CD14-positive monocyte (primary cell): ENCODE results near the gene PICK1. TPM values are rescaled to one million over a fixed set of nuclear protein-coding genes. Genes with fewer than 3 reads are reported as not detected.

Source experiments
- DNase-seq, 3 donors: peaks; one replicate each; pipeline ENCODE4 v3.0.0-alpha.2; 2011 to 2022
- H2AFZ ChIP-seq: 2 replicates; pipeline ENCODE4 v1.6.0; 2012; ENCODE audit warnings: mild to moderate bottlenecking, low read depth, low read length, inconsistent platforms; ENCODE audit not compliant: insufficient read depth, poor library complexity, severe bottlenecking
- H3K27ac ChIP-seq, 2 donors: 1 replicate in 1 of 2; 2 replicates in 1 of 2; pipeline ENCODE4 v1.5.1; 2012 to 2013; ENCODE audit warnings: low read length in 2 of 2, control low read depth in 1 of 2, inconsistent platforms in 1 of 2, low read depth in 1 of 2, mild to moderate bottlenecking in 1 of 2
- H3K27me3 ChIP-seq, 2 donors: one replicate each; pipeline versions ENCODE4 v1.6.0 to v1.6.1; 2011 to 2013; ENCODE audit warnings: low read length in 2 of 2; ENCODE audit not compliant: control insufficient read depth in 2 of 2, insufficient read depth in 2 of 2
- H3K36me3 ChIP-seq, 2 donors: replicated peaks in 1 of 2; 1 replicate in 1 of 2; 2 replicates in 1 of 2; pipeline versions ENCODE4 v1.5.1 to v1.6.1; 2012 to 2013; ENCODE audit warnings: low read length in 2 of 2, control low read depth in 1 of 2, inconsistent platforms in 1 of 2, mild to moderate bottlenecking in 1 of 2; ENCODE audit not compliant: insufficient read depth in 2 of 2, control insufficient read depth in 1 of 2
- H3K4me1 ChIP-seq, 2 donors: 1 replicate in 1 of 2; 2 replicates in 1 of 2; pipeline versions ENCODE4 v1.5.1 to v1.6.1; 2012 to 2013; ENCODE audit warnings: low read length in 2 of 2, control low read depth in 1 of 2, inconsistent platforms in 1 of 2, mild to moderate bottlenecking in 1 of 2, moderate library complexity in 1 of 2; ENCODE audit not compliant: insufficient read depth in 2 of 2, control insufficient read depth in 1 of 2
- H3K4me2 ChIP-seq: replicated peaks from 2 replicates; pipeline ENCODE3; 2012; ENCODE audit warnings: low read length, moderate library complexity, mild to moderate bottlenecking; ENCODE audit not compliant: poor library complexity, severe bottlenecking; ENCODE audit errors: extremely low read depth
- H3K4me3 ChIP-seq, 3 experiments: fragments of 200-600 bp in 1 of 3; sonication (generic) in 1 of 3; replicated peaks in 1 of 3; 1 replicate in 2 of 3; 2 replicates in 1 of 3; pipeline ENCODE4 v1.5.1; 2011 to 2013; ENCODE audit warnings: low read length in 3 of 3, mild to moderate bottlenecking in 3 of 3, control low read depth in 2 of 3, low read depth in 2 of 3, inconsistent platforms in 1 of 3, moderate library complexity in 1 of 3
- H3K79me2 ChIP-seq: 2 replicates; pipeline ENCODE4 v1.6.0; 2012; ENCODE audit warnings: mild to moderate bottlenecking, control low read depth, inconsistent platforms, low read length, moderate library complexity; ENCODE audit not compliant: insufficient read depth
- H3K9ac ChIP-seq: 2 replicates; pipeline ENCODE4 v1.6.0; 2017; ENCODE audit warnings: low read length, mild to moderate bottlenecking; ENCODE audit not compliant: insufficient read depth, poor library complexity, severe bottlenecking
- H3K9me3 ChIP-seq, 2 donors: replicated peaks in 1 of 2; 1 replicate in 1 of 2; 2 replicates in 1 of 2; pipeline versions ENCODE4 v1.5.1 to v1.6.1; 2012 to 2013; ENCODE audit warnings: low read length in 2 of 2, control low read depth in 1 of 2; ENCODE audit not compliant: control insufficient read depth in 1 of 2, insufficient read depth in 1 of 2
- H4K20me1 ChIP-seq: 2 replicates; pipeline ENCODE4 v1.6.0; 2012; ENCODE audit warnings: mild to moderate bottlenecking, low read length, control low read depth, moderate library complexity; ENCODE audit not compliant: insufficient read depth
- H3K27ac Mint-ChIP-seq, 7 donors: one replicate each; pipeline ENCODE4 v1.8.0; 2020; ENCODE audit warnings: mild to moderate bottlenecking in 7 of 7, mixed read lengths in 7 of 7, moderate library complexity in 6 of 7, inconsistent platforms in 2 of 7
- H3K27me3 Mint-ChIP-seq, 3 donors: one replicate each; pipeline ENCODE4 v1.8.0; 2021 to 2022; ENCODE audit warnings: low read depth in 3 of 3, mild to moderate bottlenecking in 3 of 3, mixed read lengths in 3 of 3, moderate library complexity in 3 of 3, inconsistent platforms in 1 of 3
- H3K36me3 Mint-ChIP-seq, 2 donors: one replicate each; pipeline ENCODE4 v1.8.0; 2020; ENCODE audit warnings: mixed read lengths in 2 of 2, inconsistent platforms in 1 of 2, mild to moderate bottlenecking in 1 of 2
- H3K4me1 Mint-ChIP-seq: one replicate; pipeline ENCODE4 v1.8.0; 2020; ENCODE audit warnings: mild to moderate bottlenecking, mixed read lengths
- H3K4me3 Mint-ChIP-seq, 2 donors: one replicate each; pipeline ENCODE4 v1.8.0; 2020; ENCODE audit warnings: mild to moderate bottlenecking in 2 of 2, mixed read lengths in 2 of 2, moderate library complexity in 1 of 2
- H3K9me3 Mint-ChIP-seq, 7 donors: one replicate each; pipeline ENCODE4 v1.8.0; 2020 to 2022; ENCODE audit warnings: mixed read lengths in 7 of 7, mild to moderate bottlenecking in 6 of 7, moderate library complexity in 6 of 7, inconsistent platforms in 2 of 7
- WGBS: methylation state at CpG from one replicate; pipeline ENCODE4 v1.1.5; 2013; ENCODE audit warnings: missing lambda C conversion rate; ENCODE audit not compliant: insufficient coverage; 5-methylcytosine and 5-hydroxymethylcytosine counted together
- intact Hi-C, 2 donors: fragments of 100-400 bp; cut with micrococcal nuclease; formaldehyde crosslinking; loops; one replicate each; pipeline versions ENCODE4 v1.15.0 to v1.15.1; 2023
- polyA plus RNA-seq, 3 donors: library from polyadenylated mRNA; depleted of rRNA in 1 of 3; unstranded in 2 of 3; stranded (reverse) in 1 of 3; fragments of 300-500 nt in 2 of 3; fragments of >200 nt in 1 of 3; fragmentation: Illumina TruSeq in 2 of 3; gene quantifications; 1 replicate in 2 of 3; 2 replicates in 1 of 3; pipeline ENCODE4 v1.2.3, GENCODE V29; 2012 to 2021
- TF ChIP-seq, protein P1 (sequence below): fragments of 200-600 bp; IDR thresholded peaks from one replicate; pipeline ENCODE4 v1.8.0; 2022; ENCODE audit warnings: antibody characterized with exemption, mild to moderate bottlenecking

The PICK1 gene
- polyA plus RNA-seq, 3 donors = 6.4 to 16.9 (median 7.2) TPM

DNA sequence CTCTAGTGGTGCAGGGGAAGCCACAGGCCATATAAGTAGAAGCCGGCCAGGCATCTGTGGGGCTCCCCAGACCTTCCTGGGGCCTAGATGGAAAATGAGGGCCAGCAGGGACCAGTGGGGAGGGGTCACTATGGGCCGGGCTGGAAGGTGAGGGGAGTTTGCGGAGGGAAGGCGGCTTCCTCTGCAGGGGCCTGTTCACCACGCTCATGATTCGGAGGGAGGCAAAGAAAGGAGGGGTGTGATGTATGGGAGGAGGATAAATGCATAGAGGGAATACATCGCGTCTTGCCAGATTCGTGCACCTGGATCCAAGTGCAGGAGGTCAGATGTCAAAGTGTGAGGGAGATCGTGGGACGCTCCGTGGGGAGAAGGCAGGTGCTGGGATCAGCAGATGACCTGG, 19.9 kb downstream of the PICK1 start:
- peaks cover 0 to 6% (median 0%) of the 10 kb centered on the region in 7 donors for H3K9me3 Mint-ChIP-seq
- Histone ChIP-seq H3K4me2 (no peak overlapping the region), H3K4me3 (no peak overlapping the region), H3K36me3 (peaks cover 24 to 31% of the 10 kb centered on the region in 2 donors), H3K9me3 (no peaks in the 10 kb centered on the region), H3K27me3 (peaks cover 9 to 21% of the 10 kb centered on the region in 2 donors), H3K27ac (no peak overlapping the region), H3K79me2 (no peaks in the 10 kb centered on the region), H3K4me1 (peaks cover 6 to 15% of the 10 kb centered on the region in 2 donors), H2AFZ (no peak overlapping the region), H4K20me1 (no peaks in the 10 kb centered on the region), H3K9ac (no peak overlapping the region)
- 93% methylated on average over 12 of the region's 12 CpGs for WGBS
- no peak overlapping the region for H3K27ac Mint-ChIP-seq
- H3K27me3 Mint-ChIP-seq = peaks cover 22 to 28% (median 23%) of the 10 kb centered on the region in 3 donors
- intact Hi-C loops = no loop called here
- DNase-seq = no peak
- TF ChIP-seq, protein P1, sequence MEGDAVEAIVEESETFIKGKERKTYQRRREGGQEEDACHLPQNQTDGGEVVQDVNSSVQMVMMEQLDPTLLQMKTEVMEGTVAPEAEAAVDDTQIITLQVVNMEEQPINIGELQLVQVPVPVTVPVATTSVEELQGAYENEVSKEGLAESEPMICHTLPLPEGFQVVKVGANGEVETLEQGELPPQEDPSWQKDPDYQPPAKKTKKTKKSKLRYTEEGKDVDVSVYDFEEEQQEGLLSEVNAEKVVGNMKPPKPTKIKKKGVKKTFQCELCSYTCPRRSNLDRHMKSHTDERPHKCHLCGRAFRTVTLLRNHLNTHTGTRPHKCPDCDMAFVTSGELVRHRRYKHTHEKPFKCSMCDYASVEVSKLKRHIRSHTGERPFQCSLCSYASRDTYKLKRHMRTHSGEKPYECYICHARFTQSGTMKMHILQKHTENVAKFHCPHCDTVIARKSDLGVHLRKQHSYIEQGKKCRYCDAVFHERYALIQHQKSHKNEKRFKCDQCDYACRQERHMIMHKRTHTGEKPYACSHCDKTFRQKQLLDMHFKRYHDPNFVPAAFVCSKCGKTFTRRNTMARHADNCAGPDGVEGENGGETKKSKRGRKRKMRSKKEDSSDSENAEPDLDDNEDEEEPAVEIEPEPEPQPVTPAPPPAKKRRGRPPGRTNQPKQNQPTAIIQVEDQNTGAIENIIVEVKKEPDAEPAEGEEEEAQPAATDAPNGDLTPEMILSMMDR = no peak
- peaks cover 2% of the 10 kb centered on the region for H3K4me1 Mint-ChIP-seq
- no peak overlapping the region for H3K4me3 Mint-ChIP-seq
- peaks cover 22 to 27% of the 10 kb centered on the region in 2 donors for H3K36me3 Mint-ChIP-seq

- Histone ChIP-seq H3K4me2 (no peak overlapping the region), H3K9ac (no peak overlapping the region), H3K4me3 (no peak overlapping the region), H3K27ac (no peak overlapping the region), H3K27me3 (peaks cover 9 to 26% of the 10 kb centered on the region in 2 donors), H3K9me3 (no peaks in the 10 kb centered on the region), H3K4me1 (peaks cover 6 to 18% of the 10 kb centered on the region in 2 donors), H3K79me2 (no peaks in the 10 kb centered on the region), H3K36me3 (peaks cover 19 to 26% of the 10 kb centered on the region in 2 donors), H4K20me1 (no peaks in the 10 kb centered on the region), H2AFZ (no peak overlapping the region)
- intact Hi-C loops = no loop called here
- no peak for DNase-seq
- H3K27me3 Mint-ChIP-seq = peaks cover 27 to 33% (median 28%) of the 10 kb centered on the region in 3 donors
- TF ChIP-seq, protein P1 = no peak
- no peak overlapping the region for H3K4me3 Mint-ChIP-seq
- peaks cover 18 to 22% of the 10 kb centered on the region in 2 donors for H3K36me3 Mint-ChIP-seq
- 88% methylated on average over 14 of the region's 14 CpGs for WGBS
- peaks cover 2% of the 10 kb centered on the region for H3K4me1 Mint-ChIP-seq
- H3K27ac Mint-ChIP-seq = no peak overlapping the region
- peaks cover 0 to 6% (median 0%) of the 10 kb centered on the region in 7 donors for H3K9me3 Mint-ChIP-seq
These were observed 20.4 kb downstream of the PICK1 start for GRCh38 chr22:38077595-38077994.
